Keratinocyte (primary cell): ENCODE results near the gene CHID1. TPM values are rescaled to one million over a fixed set of nuclear protein-coding genes. Genes with fewer than 3 reads are reported as not detected.

ENCODE experiments used
- DNase-seq: peaks from one replicate; pipeline ENCODE4 v3.0.0-alpha.2; 2011; ENCODE audit warnings: low read depth, missing footprints, low spot score
- FAIRE-seq: peaks from 2 replicates; lab custom pipeline; 2011; peaks lifted over from hg19 to GRCh38; lab: Jason Lieb, UNC
- H2AFZ ChIP-seq: 2 replicates; pipeline ENCODE4 v1.6.0; 2012; ENCODE audit warnings: low read length, control low read depth, inconsistent platforms; ENCODE audit not compliant: control insufficient read depth
- H3K27ac ChIP-seq: 2 replicates; pipeline ENCODE4 v1.5.1; 2011; ENCODE audit warnings: low read length; ENCODE audit not compliant: control insufficient read depth, insufficient read depth
- H3K27me3 ChIP-seq: 3 replicates; pipeline ENCODE4 v1.6.0; 2011; ENCODE audit warnings: low read length; ENCODE audit not compliant: control insufficient read depth, insufficient read depth; ENCODE audit errors: extremely low read depth
- H3K36me3 ChIP-seq, 2 experiments: 2 replicates in 1 of 2; 3 replicates in 1 of 2; pipeline ENCODE4 v1.5.1; 2011; ENCODE audit warnings: low read length in 2 of 2, mild to moderate bottlenecking in 1 of 2; ENCODE audit not compliant: control insufficient read depth in 2 of 2, insufficient read depth in 2 of 2; ENCODE audit errors: extremely low read depth in 1 of 2
- H3K4me1 ChIP-seq: 3 replicates; pipeline ENCODE4 v1.5.1; 2011; ENCODE audit warnings: low read length; ENCODE audit not compliant: control insufficient read depth, insufficient read depth; ENCODE audit errors: extremely low read depth
- H3K4me2 ChIP-seq: 3 replicates; pipeline ENCODE4 v1.6.0; 2011; ENCODE audit warnings: low read depth, low read length; ENCODE audit not compliant: control insufficient read depth, insufficient read depth; ENCODE audit errors: extremely low read depth
- H3K4me3 ChIP-seq, 3 experiments: fragments of 200-600 bp in 1 of 3; sonication (generic) in 1 of 3; 2 replicates in 2 of 3; 3 replicates in 1 of 3; pipeline ENCODE4 v1.5.1; 2011 to 2016; ENCODE audit warnings: low read length in 3 of 3, mild to moderate bottlenecking in 3 of 3, control low read depth in 2 of 3, inconsistent platforms in 1 of 3, low read depth in 1 of 3, mixed read lengths in 1 of 3, mixed run types in 1 of 3, moderate library complexity in 1 of 3; ENCODE audit not compliant: control insufficient read depth in 2 of 3, insufficient read depth in 2 of 3; ENCODE audit errors: extremely low read depth in 1 of 3
- H3K79me2 ChIP-seq: 2 replicates; pipeline ENCODE4 v1.6.0; 2012; ENCODE audit warnings: low read length; ENCODE audit not compliant: control insufficient read depth, insufficient read depth
- H3K9ac ChIP-seq: 3 replicates; pipeline ENCODE4 v1.6.0; 2011; ENCODE audit warnings: low read length; ENCODE audit not compliant: control insufficient read depth, insufficient read depth; ENCODE audit errors: extremely low read depth
- H3K9me1 ChIP-seq: 3 replicates; pipeline ENCODE4 v1.6.0; 2011; ENCODE audit warnings: low read length; ENCODE audit not compliant: control insufficient read depth, insufficient read depth; ENCODE audit errors: extremely low read depth
- H3K9me3 ChIP-seq: 2 replicates; pipeline ENCODE4 v1.5.1; 2012; ENCODE audit warnings: low read depth, low read length; ENCODE audit not compliant: control insufficient read depth
- H4K20me1 ChIP-seq: 3 replicates; pipeline ENCODE4 v1.6.0; 2011; ENCODE audit warnings: low read length; ENCODE audit not compliant: control insufficient read depth, insufficient read depth; ENCODE audit errors: extremely low read depth
- CTCF ChIP-seq, 3 experiments: IDR thresholded peaks in 1 of 3; conservative IDR thresholded peaks in 1 of 3; optimal IDR thresholded peaks in 1 of 3; 2 replicates in 2 of 3; 3 replicates in 1 of 3; pipeline versions ENCODE3 to v1.5.1; 2011; ENCODE audit warnings: low read length in 3 of 3, mild to moderate bottlenecking in 3 of 3, moderate library complexity in 2 of 3, control low read depth in 1 of 3, inconsistent platforms in 1 of 3; ENCODE audit not compliant: insufficient read depth in 2 of 3; ENCODE audit errors: extremely low read depth in 1 of 3
- EZH2 ChIP-seq: IDR thresholded peaks from one replicate; pipeline ENCODE4 v1.6.1; 2012; ENCODE audit warnings: inconsistent platforms, mild to moderate bottlenecking, low read length, moderate library complexity
- dilution Hi-C: fragments of 300-500 bp; cut with MboI; formaldehyde crosslinking; loops from one replicate; pipeline ENCODE4 v1.7.0; 2020; ENCODE audit warnings: low sequenced_read_pairs; ENCODE audit not compliant: extremely low pct_ligation_motif_present
- polyA plus RNA-seq, 5 experiments: library from polyadenylated mRNA; depleted of rRNA in 3 of 5; stranded (reverse) in 3 of 5; stranded (forward) in 1 of 5; unstranded in 1 of 5; fragments of >200 nt; gene quantifications; 1 replicate in 1 of 5; 2 replicates in 3 of 5; 3 replicates in 1 of 5; pipeline versions ENCODE4 v1.2.1 to v1.2.3, GENCODE V29; 2011 to 2012; ENCODE audit warnings: missing spikeins in 2 of 5, low read depth in 1 of 5, low replicate concordance in 1 of 5

CHID1 gene
- polyA plus RNA-seq, 1 donor (not counting 4 experiments of a cell fraction or from before 2014, with no cell fraction given), result 23.0 TPM

- dilution Hi-C loops, result no loop called here
Observed at GRCh38 chr11:826227-826621, 84.4 kb downstream of the CHID1 start.

GRCh38 chr11:825366-826226 is 85.0 kb downstream of the CHID1 start:
- H3K4me1 ChIP-seq, result peaks cover 30% of the 10 kb centered on the region
- FAIRE-seq (no peak), DNase-seq (no peak)
- H3K79me2 ChIP-seq, result peaks cover 6% of the 10 kb centered on the region
- H3K9me3 ChIP-seq, result no peaks in the 10 kb centered on the region
- TF ChIP-seq EZH2 (no peak), CTCF (optimal IDR thresholded peaks at IDR 0.05 in 1 of 3, IDR thresholded peaks at IDR 0.05 in 1 of 3, conservative IDR thresholded peaks at IDR 0.05 in 1 of 3; ENCODE audit: extremely low read depth in 1 of 3, insufficient read depth in 2 of 3, low read length in 3 of 3) (no peak)
- no peak overlapping the region for H3K4me2 ChIP-seq
- H2AFZ ChIP-seq, result no peak overlapping the region
- no peak overlapping the region for H3K9ac ChIP-seq
- no peaks in the 10 kb centered on the region for H4K20me1 ChIP-seq
- H3K27ac ChIP-seq, result no peak overlapping the region
- peaks cover 7% of the 10 kb centered on the region for H3K9me1 ChIP-seq
- H3K36me3 ChIP-seq, result peaks cover 0 to 8% of the 10 kb centered on the region in 2 experiments
- no peak overlapping the region for H3K4me3 ChIP-seq
- dilution Hi-C loops, result no loop called here
- H3K27me3 ChIP-seq, result peaks cover 43% of the 10 kb centered on the region

More at GRCh38 chr11:826227-826621, 84.4 kb downstream of the CHID1 start:
- Histone ChIP-seq H3K27me3 (peaks cover 50% of the 10 kb centered on the region), H3K9ac (no peak overlapping the region), H3K4me3 (no peak overlapping the region), H3K9me3 (no peaks in the 10 kb centered on the region), H4K20me1 (no peaks in the 10 kb centered on the region), H3K4me2 (no peak overlapping the region), H2AFZ (no peak overlapping the region), H3K79me2 (peaks cover under 1% of the 10 kb centered on the region), H3K27ac (no peak overlapping the region), H3K9me1 (peaks cover under 1% of the 10 kb centered on the region), H3K36me3 (peaks cover 0 to 8% of the 10 kb centered on the region in 2 experiments), H3K4me1 (peaks cover 26% of the 10 kb centered on the region)
- no peak for TF ChIP-seq EZH2
- TF ChIP-seq CTCF (optimal IDR thresholded peaks at IDR 0.05 in 1 of 3, IDR thresholded peaks at IDR 0.05 in 1 of 3, conservative IDR thresholded peaks at IDR 0.05 in 1 of 3; ENCODE audit: extremely low read depth in 1 of 3, insufficient read depth in 2 of 3, low read length in 3 of 3), result no peak
- DNase-seq, result no peak
- FAIRE-seq, result no peak
